Breast epithelium (tissue), 4 donors: ENCODE results near the gene PITRM1. TPM values are rescaled to one million over a fixed set of nuclear protein-coding genes. Genes with fewer than 3 reads are reported as not detected.

ENCODE experiments used
- DNase-seq, 2 donors: peaks; one replicate each; pipeline ENCODE4 v3.0.0-alpha.2; 2019; ENCODE audit warnings: low spot score in 2 of 2
- H3K27ac ChIP-seq, 2 donors: fragments of 200-600 bp; sonication (generic) in 1 of 2; one replicate each; pipeline ENCODE4 v1.5.1; 2016 to 2019; ENCODE audit warnings: mild to moderate bottlenecking in 1 of 2
- H3K27me3 ChIP-seq, 2 donors: fragments of 200-600 bp; sonication (generic) in 1 of 2; one replicate each; pipeline versions ENCODE4 v1.5.1 to v1.6.0; 2017 to 2019; ENCODE audit warnings: control low read depth in 1 of 2, mild to moderate bottlenecking in 1 of 2
- H3K36me3 ChIP-seq: fragments of 200-600 bp; one replicate; pipeline ENCODE4 v1.5.1; 2019
- H3K4me1 ChIP-seq, 2 donors: fragments of 200-600 bp; sonication (generic); one replicate each; pipeline ENCODE4 v1.5.1; 2016 to 2019; ENCODE audit warnings: control low read depth in 1 of 2
- H3K4me3 ChIP-seq, 3 donors: fragments of 200-600 bp; sonication (generic); 1 replicate in 2 of 3; 2 replicates in 1 of 3; pipeline ENCODE4 v1.5.1; 2016 to 2019; ENCODE audit warnings: mild to moderate bottlenecking in 3 of 3, moderate library complexity in 2 of 3
- H3K9me3 ChIP-seq, 2 donors: fragments of 200-600 bp; sonication (generic) in 1 of 2; one replicate each; pipeline ENCODE4 v1.5.1; 2016 to 2019; ENCODE audit warnings: control low read depth in 1 of 2
- POLR2A ChIP-seq: fragments of 450-650 bp; IDR thresholded peaks from one replicate; pipeline ENCODE4 v1.6.1; 2016; ENCODE audit warnings: antibody characterized with exemption, mild to moderate bottlenecking, moderate library complexity
- POLR2AphosphoS5 ChIP-seq, 3 donors: sonication (generic); formaldehyde crosslinking; IDR thresholded peaks; one replicate each; pipeline ENCODE4 v1.6.1; 2017; ENCODE audit warnings: antibody characterized with exemption in 3 of 3
- intact Hi-C: fragments of 100-400 bp; cut with DNase I; formaldehyde crosslinking; loops from one replicate; pipeline ENCODE4 v1.15.1; 2023; ENCODE audit warnings: low total_unique reads
- total RNA-seq, 3 donors: library from RNA; depleted of rRNA; stranded (reverse); fragments of >200 nt; gene quantifications; one replicate each; pipeline ENCODE4 v1.1.0, GENCODE V29; 2016
- TF ChIP-seq, protein P1 (sequence below), 3 donors: fragments of 450-650 bp; IDR thresholded peaks; one replicate each; pipeline ENCODE4 v1.5.1; 2016 to 2017; ENCODE audit warnings: antibody characterized with exemption in 3 of 3, mild to moderate bottlenecking in 3 of 3, moderate library complexity in 3 of 3

Gene PITRM1
- total RNA-seq, 3 donors from 2014 or later, result 64.9 to 76.0 (median 75.8) TPM

DNA sequence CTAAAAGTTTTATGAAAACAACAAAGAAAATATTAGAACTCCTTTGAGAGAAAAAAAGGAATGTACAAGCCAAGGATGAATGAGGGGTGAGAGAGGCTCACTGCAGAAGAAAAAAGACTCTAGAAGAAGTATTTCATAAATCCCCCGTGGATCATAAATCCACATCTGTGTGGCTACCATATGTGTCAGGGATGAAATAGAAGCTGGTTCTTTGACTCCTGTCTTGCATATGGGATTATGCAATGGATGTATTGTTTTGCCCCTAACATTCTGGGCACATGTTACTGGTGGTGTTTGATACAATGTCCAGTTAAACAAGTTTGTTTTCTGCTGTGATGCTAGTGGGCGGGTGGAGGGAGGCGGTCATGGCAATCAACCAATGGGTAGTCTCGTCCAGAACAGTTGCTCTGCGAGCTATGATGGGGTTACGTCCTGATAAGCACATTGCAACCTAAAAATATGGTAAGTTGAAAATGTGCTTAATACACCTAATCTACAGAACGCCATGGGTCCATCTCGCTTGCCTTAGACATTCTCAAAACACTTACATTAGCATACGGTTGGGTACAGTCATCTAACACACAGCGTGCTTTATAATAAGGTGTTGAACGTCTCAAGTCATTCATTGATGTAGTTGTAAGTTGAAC is 34.1 kb upstream of the PITRM1 start:
- no peak for TF ChIP-seq POLR2AphosphoS5 (IDR thresholded peaks at IDR 0.05)
- TF ChIP-seq, protein P1, sequence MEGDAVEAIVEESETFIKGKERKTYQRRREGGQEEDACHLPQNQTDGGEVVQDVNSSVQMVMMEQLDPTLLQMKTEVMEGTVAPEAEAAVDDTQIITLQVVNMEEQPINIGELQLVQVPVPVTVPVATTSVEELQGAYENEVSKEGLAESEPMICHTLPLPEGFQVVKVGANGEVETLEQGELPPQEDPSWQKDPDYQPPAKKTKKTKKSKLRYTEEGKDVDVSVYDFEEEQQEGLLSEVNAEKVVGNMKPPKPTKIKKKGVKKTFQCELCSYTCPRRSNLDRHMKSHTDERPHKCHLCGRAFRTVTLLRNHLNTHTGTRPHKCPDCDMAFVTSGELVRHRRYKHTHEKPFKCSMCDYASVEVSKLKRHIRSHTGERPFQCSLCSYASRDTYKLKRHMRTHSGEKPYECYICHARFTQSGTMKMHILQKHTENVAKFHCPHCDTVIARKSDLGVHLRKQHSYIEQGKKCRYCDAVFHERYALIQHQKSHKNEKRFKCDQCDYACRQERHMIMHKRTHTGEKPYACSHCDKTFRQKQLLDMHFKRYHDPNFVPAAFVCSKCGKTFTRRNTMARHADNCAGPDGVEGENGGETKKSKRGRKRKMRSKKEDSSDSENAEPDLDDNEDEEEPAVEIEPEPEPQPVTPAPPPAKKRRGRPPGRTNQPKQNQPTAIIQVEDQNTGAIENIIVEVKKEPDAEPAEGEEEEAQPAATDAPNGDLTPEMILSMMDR (IDR thresholded peaks at IDR 0.05), result no peak
- no peak for TF ChIP-seq POLR2A
- no peaks in the 10 kb centered on the region for H3K36me3 ChIP-seq
- intact Hi-C loops, result no loop called here
- no peak for DNase-seq
- no peaks in the 10 kb centered on the region for H3K27me3 ChIP-seq
- H3K27ac ChIP-seq, result no peak overlapping the region
- H3K4me3 ChIP-seq, result no peak overlapping the region
- no peaks in the 10 kb centered on the region for H3K4me1 ChIP-seq
- no peaks in the 10 kb centered on the region for H3K9me3 ChIP-seq

GRCh38 chr10:3203972-3204371 is 31.4 kb upstream of the PITRM1 start:
- TF ChIP-seq, protein P1 (IDR thresholded peaks at IDR 0.05), result no peak
- no peak for TF ChIP-seq POLR2AphosphoS5 (IDR thresholded peaks at IDR 0.05)
- no peak for TF ChIP-seq POLR2A
- Histone ChIP-seq H3K4me1 (no peaks in the 10 kb centered on the region), H3K36me3 (no peaks in the 10 kb centered on the region), H3K4me3 (no peak overlapping the region), H3K27ac (no peak overlapping the region), H3K27me3 (no peaks in the 10 kb centered on the region), H3K9me3 (no peaks in the 10 kb centered on the region)
- intact Hi-C loops, result no loop called here
- no peak for DNase-seq

DNA sequence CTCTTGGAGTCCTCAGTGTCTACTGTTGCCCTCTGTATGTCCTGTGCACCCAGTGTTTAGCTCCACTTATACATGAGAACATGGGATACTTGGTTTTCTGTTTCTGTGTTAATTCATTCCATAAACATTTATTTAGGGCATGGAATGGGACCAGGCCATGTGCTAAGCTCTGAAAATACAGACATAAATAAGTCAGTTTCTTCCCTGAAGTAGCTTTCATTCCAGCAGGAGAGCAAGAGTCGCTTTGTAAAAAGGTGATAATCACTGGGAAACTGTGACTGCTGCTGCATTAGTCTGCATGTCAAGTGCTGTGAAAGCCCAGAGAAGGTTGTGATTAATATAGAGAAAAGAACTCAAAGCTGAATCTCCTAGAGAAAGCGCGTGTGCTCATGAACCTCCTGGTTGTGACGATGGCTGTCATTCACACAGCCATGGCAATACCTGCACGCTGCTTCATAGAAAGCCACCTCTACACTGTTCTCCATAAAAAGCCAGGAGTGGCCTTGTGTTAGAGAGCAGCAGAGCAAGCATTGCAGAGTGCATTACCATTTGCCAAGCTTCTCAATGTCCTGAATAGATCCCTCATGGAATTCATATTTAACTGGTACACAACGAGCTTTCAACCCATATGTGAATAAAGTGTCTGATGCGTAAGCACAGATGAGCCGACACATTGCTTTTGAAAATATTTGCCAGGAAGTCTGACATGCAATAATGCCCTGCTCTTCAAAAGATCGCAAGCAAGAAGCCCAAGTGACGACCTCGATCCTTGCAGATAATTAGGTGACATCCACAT is 30.6 kb upstream of the PITRM1 start:
- Histone ChIP-seq H3K4me1 (no peaks in the 10 kb centered on the region), H3K27ac (no peak overlapping the region), H3K9me3 (no peaks in the 10 kb centered on the region), H3K36me3 (no peaks in the 10 kb centered on the region), H3K4me3 (no peak overlapping the region), H3K27me3 (no peaks in the 10 kb centered on the region)
- DNase-seq, result no peak
- no peak for TF ChIP-seq POLR2AphosphoS5 (IDR thresholded peaks at IDR 0.05)
- TF ChIP-seq POLR2A, result no peak
- TF ChIP-seq, protein P1 (IDR thresholded peaks at IDR 0.05), result no peak
- intact Hi-C loops, result no loop called here

- Histone ChIP-seq H3K4me3 (no peak overlapping the region), H3K27me3 (no peaks in the 10 kb centered on the region), H3K36me3 (no peaks in the 10 kb centered on the region), H3K9me3 (no peaks in the 10 kb centered on the region), H3K27ac (no peak overlapping the region), H3K4me1 (peaks cover 0 to 3% of the 10 kb centered on the region in 2 donors)
- no peak for TF ChIP-seq POLR2A
- TF ChIP-seq, protein P1 (IDR thresholded peaks at IDR 0.05), result no peak
- DNase-seq, result no peak
- intact Hi-C loops, result no loop called here
Observed at GRCh38 chr10:3201796-3202195, 29.2 kb upstream of the PITRM1 start.

DNA sequence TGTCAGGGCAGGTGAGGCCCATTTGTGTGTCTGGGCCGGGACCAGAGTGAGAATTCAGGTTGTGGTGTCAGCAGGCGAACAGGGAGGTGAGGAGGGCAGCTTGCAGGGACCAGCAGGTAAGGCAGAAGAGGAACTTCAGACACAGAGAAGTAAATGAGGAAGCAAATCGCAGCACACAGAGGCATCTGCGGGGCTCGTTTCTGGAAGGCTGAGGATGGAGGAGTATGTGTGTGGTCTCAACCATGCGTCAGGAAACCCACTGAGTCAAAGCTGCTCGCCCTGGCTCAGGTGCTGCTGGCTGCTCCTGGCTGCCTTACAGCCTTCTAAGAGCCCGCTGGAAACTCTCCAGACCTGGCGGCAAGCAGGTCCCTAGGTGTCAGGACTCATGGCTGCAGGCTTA is 26.9 kb upstream of the PITRM1 start:
- intact Hi-C loops, result no loop called here

More for the DNA sequence above, 26.9 kb upstream of the PITRM1 start:
- Histone ChIP-seq H3K4me1 (peaks cover 0 to 3% of the 10 kb centered on the region in 2 donors), H3K9me3 (no peaks in the 10 kb centered on the region), H3K27ac (no peak overlapping the region), H3K36me3 (no peaks in the 10 kb centered on the region), H3K27me3 (no peaks in the 10 kb centered on the region), H3K4me3 (no peak overlapping the region)
- DNase-seq, result no peak
- TF ChIP-seq POLR2AphosphoS5 (IDR thresholded peaks at IDR 0.05), result no peak
- TF ChIP-seq, protein P1 (IDR thresholded peaks at IDR 0.05), result no peak
- no peak for TF ChIP-seq POLR2A
